SK-N-DZ (cell line): ENCODE data around the gene PTPRT.

ENCODE experiments used
- DNase-seq: peaks from one replicate; pipeline ENCODE4 v3.0.0-alpha.2; 2015; ENCODE audit warnings: low spot score

PTPRT gene

GRCh38 chr20:42391807-42392206, 797.9 kb downstream of the PTPRT start:
- DNase-seq: no peak

- no peak for DNase-seq
Measured at GRCh38 chr20:42380287-42380686, 809.4 kb downstream of the PTPRT start.

GRCh38 chr20:42379385-42379784, 810.3 kb downstream of the PTPRT start:
- no peak for DNase-seq

- no peak for DNase-seq
Measured at GRCh38 chr20:42378826-42379225, 810.9 kb downstream of the PTPRT start.

- DNase-seq: no peak
Measured at GRCh38 chr20:42376131-42376530, 813.6 kb downstream of the PTPRT start.

GRCh38 chr20:42373049-42373448, 816.7 kb downstream of the PTPRT start:
- DNase-seq: no peak

- DNase-seq: no peak
Measured at GRCh38 chr20:42370075-42370474, 819.6 kb downstream of the PTPRT start.

- no peak for DNase-seq
Measured at GRCh38 chr20:42368910-42369309, 820.8 kb downstream of the PTPRT start.

- no peak for DNase-seq
Measured at GRCh38 chr20:42366626-42367025, 823.1 kb downstream of the PTPRT start.

- DNase-seq: no peak
Measured at GRCh38 chr20:42364446-42364845, 825.3 kb downstream of the PTPRT start.

GRCh38 chr20:42361402-42361970, 828.2 kb downstream of the PTPRT start:
- no peak for DNase-seq

- DNase-seq: no peak
Measured at GRCh38 chr20:42360621-42361020, 829.1 kb downstream of the PTPRT start.

- DNase-seq: no peak
Measured at GRCh38 chr20:42359617-42360016, 830.1 kb downstream of the PTPRT start.

- no peak for DNase-seq
Measured at GRCh38 chr20:42352096-42352495, 837.6 kb downstream of the PTPRT start.

GRCh38 chr20:42350521-42350920, 839.2 kb downstream of the PTPRT start:
- no peak for DNase-seq

GRCh38 chr20:42346189-42347170, 843.2 kb downstream of the PTPRT start:
- no peak for DNase-seq

- DNase-seq: no peak
Measured at GRCh38 chr20:42341654-42342053, 848.1 kb downstream of the PTPRT start.

- DNase-seq: no peak
Measured at GRCh38 chr20:42340368-42340767, 849.3 kb downstream of the PTPRT start.

- no peak for DNase-seq
Measured at GRCh38 chr20:42338294-42339201, 851.2 kb downstream of the PTPRT start.

GRCh38 chr20:42336576-42336975, 853.1 kb downstream of the PTPRT start:
- DNase-seq: no peak

GRCh38 chr20:42319252-42320013, 870.3 kb downstream of the PTPRT start:
- DNase-seq: no peak
